GM18498 (cell line): Measurements from ENCODE around the gene SEMA3C.
"Not testable (repeated sequence)": the region's sequence is repeated elsewhere in the genome, so short reads cannot be mapped to it uniquely, and the experiment has no call there.

Source experiments
- ATAC-seq: cut with Tn5 transposase; IDR thresholded peaks from one replicate; pipeline ENCODE4 v1.9.1; 2021; ENCODE audit warnings: mild to moderate bottlenecking, moderate library complexity; ENCODE audit not compliant: unreplicated experiment

Gene SEMA3C

GRCh38 chr7:80929619-80930018 is 10.8 kb upstream of the SEMA3C start:
- ATAC-seq = no peak

- not testable (repeated sequence) for ATAC-seq
Observed at GRCh38 chr7:80926955-80927354, 8.1 kb upstream of the SEMA3C start.

GRCh38 chr7:80924090-80924489 is 5.2 kb upstream of the SEMA3C start:
- no peak for ATAC-seq

- ATAC-seq = no peak
Observed at GRCh38 chr7:80923211-80923612, 4.4 kb upstream of the SEMA3C start.

GRCh38 chr7:80922253-80923049 is 3.6 kb upstream of the SEMA3C start:
- ATAC-seq = no peak

GRCh38 chr7:80921130-80921529 is 2.3 kb upstream of the SEMA3C start:
- ATAC-seq = no peak

- ATAC-seq = peak; percentile 44
Observed at GRCh38 chr7:80918399-80918798, 452 bp downstream of the SEMA3C start.

GRCh38 chr7:80916770-80917741 is 1.8 kb downstream of the SEMA3C start:
- ATAC-seq = no peak

GRCh38 chr7:80910228-80910627 is 8.6 kb downstream of the SEMA3C start:
- ATAC-seq = no peak

GRCh38 chr7:80908360-80908797 is 10.5 kb downstream of the SEMA3C start:
- ATAC-seq = no peak

GRCh38 chr7:80907612-80908011 is 11.2 kb downstream of the SEMA3C start:
- no peak for ATAC-seq

GRCh38 chr7:80907141-80907601 is 11.7 kb downstream of the SEMA3C start:
- ATAC-seq = no peak

- ATAC-seq = no peak
Observed at GRCh38 chr7:80905334-80905733, 13.5 kb downstream of the SEMA3C start.

GRCh38 chr7:80902716-80903308 is 16.0 kb downstream of the SEMA3C start:
- ATAC-seq = no peak

GRCh38 chr7:80902019-80902418 is 16.8 kb downstream of the SEMA3C start:
- ATAC-seq = no peak

GRCh38 chr7:80900583-80901576 is 18.0 kb downstream of the SEMA3C start:
- no peak for ATAC-seq

- ATAC-seq = no peak
Observed at GRCh38 chr7:80896906-80897598, 21.8 kb downstream of the SEMA3C start.

GRCh38 chr7:80895056-80895455 is 23.8 kb downstream of the SEMA3C start:
- ATAC-seq = no peak

- ATAC-seq = no peak
Observed at GRCh38 chr7:80891259-80891544, 27.6 kb downstream of the SEMA3C start.
